Suprapubic skin (tissue), 4 donors: ENCODE measurements around the gene LPAR1. TPM values are rescaled to one million over a fixed set of nuclear protein-coding genes. Genes with fewer than 3 reads are reported as not detected.

Source experiments
- DNase-seq, 2 donors: peaks; one replicate each; pipeline ENCODE4 v3.0.0-alpha.2; 2019; ENCODE audit warnings: low spot score in 2 of 2
- H3K27ac ChIP-seq: fragments of 200-600 bp; sonication (generic); one replicate; pipeline ENCODE4 v1.5.1; 2019
- H3K27me3 ChIP-seq: fragments of 200-600 bp; sonication (generic); one replicate; pipeline ENCODE4 v1.5.1; 2019
- H3K36me3 ChIP-seq: fragments of 200-600 bp; sonication (generic); one replicate; pipeline ENCODE4 v1.5.1; 2019
- H3K4me1 ChIP-seq: fragments of 200-600 bp; sonication (generic); one replicate; pipeline ENCODE4 v1.5.1; 2019
- H3K4me3 ChIP-seq: fragments of 200-600 bp; sonication (generic); one replicate; pipeline ENCODE4 v1.5.1; 2019; ENCODE audit warnings: mild to moderate bottlenecking
- H3K9me3 ChIP-seq: fragments of 200-600 bp; sonication (generic); one replicate; pipeline ENCODE4 v1.5.1; 2019
- CTCF ChIP-seq, 2 donors: fragments of 200-600 bp in 1 of 2; fragments of 450-650 bp in 1 of 2; sonication (generic) in 1 of 2; IDR thresholded peaks; one replicate each; pipeline ENCODE4 v1.5.1; 2016 to 2019; ENCODE audit warnings: antibody characterized with exemption in 2 of 2, mild to moderate bottlenecking in 1 of 2, moderate library complexity in 1 of 2
- EP300 ChIP-seq: sonication (generic); formaldehyde crosslinking; IDR thresholded peaks from one replicate; pipeline ENCODE4 v1.6.1; 2017; ENCODE audit warnings: antibody characterized with exemption
- POLR2A ChIP-seq, 2 donors: fragments of 450-650 bp; IDR thresholded peaks; one replicate each; pipeline ENCODE4 v1.6.1; 2017; ENCODE audit warnings: antibody characterized with exemption in 2 of 2, mild to moderate bottlenecking in 2 of 2, moderate library complexity in 2 of 2
- POLR2AphosphoS5 ChIP-seq, 3 donors: sonication (generic); formaldehyde crosslinking; IDR thresholded peaks; one replicate each; pipeline ENCODE4 v1.6.1; 2017; ENCODE audit warnings: antibody characterized with exemption in 3 of 3
- WGBS: methylation state at CpG from one replicate; pipeline ENCODE4 v1.1.5; 2018; 5-methylcytosine and 5-hydroxymethylcytosine counted together
- total RNA-seq, 4 donors: library from RNA; depleted of rRNA; stranded (reverse); fragments of >200 nt; gene quantifications; one replicate each; pipeline ENCODE4 v1.1.0, GENCODE V29; 2016

Gene LPAR1
- total RNA-seq, 4 donors from 2014 or later, result 16.2 to 65.8 (median 23.5) TPM

GRCh38 chr9:110969971-110970386 is 68.3 kb downstream of the LPAR1 start:
- Histone ChIP-seq H3K4me3 (no peak overlapping the region), H3K27me3 (no peaks in the 10 kb centered on the region), H3K9me3 (no peaks in the 10 kb centered on the region), H3K36me3 (peaks cover 9% of the 10 kb centered on the region), H3K4me1 (peaks cover 3% of the 10 kb centered on the region), H3K27ac (no peak overlapping the region)
- 68% methylated on average over 4 of the region's 4 CpGs for WGBS
- no peak for DNase-seq
- TF ChIP-seq EP300 (no peak), POLR2AphosphoS5 (IDR thresholded peaks at IDR 0.05) (no peak), POLR2A (IDR thresholded peaks at IDR 0.05) (no peak), CTCF (IDR thresholded peaks at IDR 0.05) (no peak)

- Histone ChIP-seq H3K9me3 (no peaks in the 10 kb centered on the region), H3K4me3 (no peak overlapping the region), H3K27me3 (no peaks in the 10 kb centered on the region), H3K36me3 (peaks cover 9% of the 10 kb centered on the region), H3K27ac (no peak overlapping the region), H3K4me1 (no peaks in the 10 kb centered on the region)
- TF ChIP-seq POLR2AphosphoS5 (IDR thresholded peaks at IDR 0.05) (no peak), CTCF (IDR thresholded peaks at IDR 0.05) (no peak), POLR2A (IDR thresholded peaks at IDR 0.05) (no peak)
- DNase-seq, result no peak
- WGBS, result 79% methylated on average over 4 of the region's 4 CpGs
These were observed 70.2 kb downstream of the LPAR1 start for GRCh38 chr9:110968096-110968495.

GRCh38 chr9:110967196-110967595 is 71.1 kb downstream of the LPAR1 start:
- H3K9me3 ChIP-seq, result no peaks in the 10 kb centered on the region
- H3K36me3 ChIP-seq, result peaks cover 9% of the 10 kb centered on the region
- no peak overlapping the region for H3K27ac ChIP-seq
- no peaks in the 10 kb centered on the region for H3K4me1 ChIP-seq
- TF ChIP-seq POLR2AphosphoS5 (IDR thresholded peaks at IDR 0.05) (no peak), POLR2A (IDR thresholded peaks at IDR 0.05) (no peak), EP300 (no peak), CTCF (IDR thresholded peaks at IDR 0.05) (no peak)
- DNase-seq, result no peak
- 82% methylated on average over 2 of the region's 2 CpGs for WGBS
- no peaks in the 10 kb centered on the region for H3K27me3 ChIP-seq
- H3K4me3 ChIP-seq, result no peak overlapping the region

GRCh38 chr9:110960288-110960687 is 78.0 kb downstream of the LPAR1 start:
- Histone ChIP-seq H3K36me3 (no peaks in the 10 kb centered on the region), H3K27me3 (no peaks in the 10 kb centered on the region), H3K27ac (no peak overlapping the region), H3K9me3 (peaks cover 3% of the 10 kb centered on the region), H3K4me1 (no peaks in the 10 kb centered on the region), H3K4me3 (no peak overlapping the region)
- no peak for TF ChIP-seq EP300
- no peak for TF ChIP-seq POLR2A (IDR thresholded peaks at IDR 0.05)
- TF ChIP-seq CTCF (IDR thresholded peaks at IDR 0.05), result no peak
- no peak for TF ChIP-seq POLR2AphosphoS5 (IDR thresholded peaks at IDR 0.05)
- 77% methylated on average over 2 of the region's 2 CpGs for WGBS
- no peak for DNase-seq

GRCh38 chr9:110958847-110959246 is 79.4 kb downstream of the LPAR1 start:
- no peak for DNase-seq
- Histone ChIP-seq H3K4me1 (no peaks in the 10 kb centered on the region), H3K4me3 (no peak overlapping the region), H3K9me3 (peaks cover 3% of the 10 kb centered on the region), H3K27me3 (no peaks in the 10 kb centered on the region), H3K27ac (no peak overlapping the region), H3K36me3 (no peaks in the 10 kb centered on the region)
- TF ChIP-seq EP300 (no peak), POLR2AphosphoS5 (IDR thresholded peaks at IDR 0.05) (no peak), CTCF (IDR thresholded peaks at IDR 0.05) (no peak), POLR2A (IDR thresholded peaks at IDR 0.05) (no peak)
- 83% methylated on average over 1 of the region's 1 CpG for WGBS
